Coronary artery (tissue), 2 donors: Measurements from ENCODE around the gene NUP88.
A peak's percentile ranks its signal among the peaks of the same experiment; 100 is the strongest.
"Not testable (repeated sequence)": the region's sequence is repeated elsewhere in the genome, so short reads cannot be mapped to it uniquely, and the experiment has no call there.

Experiments
- DNase-seq: peaks from one replicate; pipeline ENCODE4 v3.0.0-alpha.2; 2017; ENCODE audit warnings: low spot score
- H3K27ac ChIP-seq, 2 donors: fragments of 200-600 bp; sonication (generic); one replicate each; pipeline ENCODE4 v1.5.1; 2016 to 2019
- H3K4me3 ChIP-seq: fragments of 200-600 bp; sonication (generic); 2 replicates; pipeline ENCODE4 v1.5.1; 2016; ENCODE audit warnings: mild to moderate bottlenecking, moderate library complexity
- TF ChIP-seq, protein P1 (sequence below): fragments of 200-600 bp; sonication (generic); IDR thresholded peaks from one replicate; pipeline ENCODE4 v1.5.1; 2019; ENCODE audit warnings: antibody characterized with exemption

The NUP88 gene

DNA sequence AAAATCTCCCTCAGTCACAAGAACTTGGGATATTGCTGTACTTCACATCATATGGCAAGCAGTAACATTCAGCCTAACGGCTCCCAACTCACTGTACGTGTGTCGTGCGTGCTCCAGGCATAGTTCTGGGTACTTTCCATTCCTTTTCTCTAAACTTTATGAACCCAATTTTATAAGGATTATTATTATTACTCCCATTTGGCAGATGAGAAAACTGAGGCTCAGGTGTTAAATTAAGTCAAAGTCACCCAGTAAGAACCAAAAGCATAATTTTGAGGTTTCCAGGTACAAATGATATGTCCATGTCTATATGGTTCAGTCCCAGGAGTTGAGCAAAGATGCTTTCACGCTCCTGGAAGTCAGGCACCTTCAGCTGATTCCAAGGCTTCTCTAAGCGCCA, 24.3 kb upstream of the NUP88 start:
- TF ChIP-seq, protein P1, sequence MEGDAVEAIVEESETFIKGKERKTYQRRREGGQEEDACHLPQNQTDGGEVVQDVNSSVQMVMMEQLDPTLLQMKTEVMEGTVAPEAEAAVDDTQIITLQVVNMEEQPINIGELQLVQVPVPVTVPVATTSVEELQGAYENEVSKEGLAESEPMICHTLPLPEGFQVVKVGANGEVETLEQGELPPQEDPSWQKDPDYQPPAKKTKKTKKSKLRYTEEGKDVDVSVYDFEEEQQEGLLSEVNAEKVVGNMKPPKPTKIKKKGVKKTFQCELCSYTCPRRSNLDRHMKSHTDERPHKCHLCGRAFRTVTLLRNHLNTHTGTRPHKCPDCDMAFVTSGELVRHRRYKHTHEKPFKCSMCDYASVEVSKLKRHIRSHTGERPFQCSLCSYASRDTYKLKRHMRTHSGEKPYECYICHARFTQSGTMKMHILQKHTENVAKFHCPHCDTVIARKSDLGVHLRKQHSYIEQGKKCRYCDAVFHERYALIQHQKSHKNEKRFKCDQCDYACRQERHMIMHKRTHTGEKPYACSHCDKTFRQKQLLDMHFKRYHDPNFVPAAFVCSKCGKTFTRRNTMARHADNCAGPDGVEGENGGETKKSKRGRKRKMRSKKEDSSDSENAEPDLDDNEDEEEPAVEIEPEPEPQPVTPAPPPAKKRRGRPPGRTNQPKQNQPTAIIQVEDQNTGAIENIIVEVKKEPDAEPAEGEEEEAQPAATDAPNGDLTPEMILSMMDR: no peak
- DNase-seq: no peak
- no peak overlapping the region for H3K27ac ChIP-seq
- H3K4me3 ChIP-seq: no peak overlapping the region

DNA sequence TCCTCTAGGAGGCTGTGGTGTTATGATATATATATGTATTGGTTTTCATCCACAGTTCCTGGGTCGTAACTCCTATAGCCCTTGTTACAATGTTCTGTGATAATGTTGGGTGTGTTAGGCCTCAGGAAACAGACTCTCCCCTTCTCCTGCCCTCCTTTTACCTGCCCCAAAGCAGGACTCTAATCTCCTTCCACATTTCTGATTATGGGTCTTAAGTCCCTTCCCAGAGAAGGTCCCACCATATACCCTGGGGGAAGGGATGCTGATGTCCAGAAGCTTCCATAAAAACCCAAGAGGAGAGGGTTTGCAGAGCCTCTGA, 19.9 kb upstream of the NUP88 start:
- Histone ChIP-seq H3K4me3 (peak overlapping the region; percentile 85), H3K27ac (peak overlapping the region; percentile 62 to 75)
- DNase-seq: no peak
- TF ChIP-seq, protein P1: no peak

DNA sequence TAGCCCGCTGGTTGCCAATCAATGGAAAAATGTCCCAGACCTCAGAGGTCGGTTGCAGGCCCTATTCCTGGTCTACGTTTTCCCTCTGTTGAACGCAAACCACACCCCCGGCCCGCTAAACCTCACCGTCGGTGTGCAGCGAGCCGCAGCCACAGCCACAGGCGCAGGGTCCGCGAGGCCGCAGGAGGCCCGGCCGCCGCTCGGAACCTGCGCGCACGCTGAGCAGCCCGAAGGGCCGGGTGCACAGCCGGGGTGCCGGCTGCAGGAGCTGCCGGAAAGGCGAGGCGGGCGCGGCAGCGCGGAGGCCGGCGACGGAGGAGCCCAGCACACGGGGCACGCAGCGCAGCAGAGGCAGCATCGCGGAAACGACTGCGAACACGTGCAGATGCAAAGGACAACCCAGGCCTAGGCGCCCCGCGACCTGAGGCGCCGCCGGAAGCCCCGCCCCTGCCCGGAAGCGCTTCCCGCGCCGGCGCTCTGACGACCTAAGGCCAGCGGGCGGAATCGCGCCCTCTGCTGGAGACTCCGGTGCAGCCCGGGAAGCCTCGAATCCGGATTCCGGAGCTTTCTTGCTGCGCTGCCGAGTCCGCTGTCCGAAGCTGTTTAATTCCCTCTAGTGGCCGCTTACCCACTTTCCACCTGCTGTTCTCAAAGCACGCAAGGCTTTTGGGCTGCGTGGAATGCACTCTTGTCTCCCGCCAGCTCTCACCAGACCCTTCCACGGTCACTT, 19.4 kb upstream of the NUP88 start, which contains the start of gene C1QBP:
TSS of gene C1QBP (minus strand) at position 440 of the 730 bp plus-strand sequence. CDS start at position 358, 82 bp downstream.
- Histone ChIP-seq H3K4me3 (peak within 1 kb of the TSS; percentile 85), H3K27ac (peak within 1 kb of the TSS; percentile 62 to 75)
- DNase-seq: peak; percentile 91
- TF ChIP-seq, protein P1: peak; percentile 100

DNA sequence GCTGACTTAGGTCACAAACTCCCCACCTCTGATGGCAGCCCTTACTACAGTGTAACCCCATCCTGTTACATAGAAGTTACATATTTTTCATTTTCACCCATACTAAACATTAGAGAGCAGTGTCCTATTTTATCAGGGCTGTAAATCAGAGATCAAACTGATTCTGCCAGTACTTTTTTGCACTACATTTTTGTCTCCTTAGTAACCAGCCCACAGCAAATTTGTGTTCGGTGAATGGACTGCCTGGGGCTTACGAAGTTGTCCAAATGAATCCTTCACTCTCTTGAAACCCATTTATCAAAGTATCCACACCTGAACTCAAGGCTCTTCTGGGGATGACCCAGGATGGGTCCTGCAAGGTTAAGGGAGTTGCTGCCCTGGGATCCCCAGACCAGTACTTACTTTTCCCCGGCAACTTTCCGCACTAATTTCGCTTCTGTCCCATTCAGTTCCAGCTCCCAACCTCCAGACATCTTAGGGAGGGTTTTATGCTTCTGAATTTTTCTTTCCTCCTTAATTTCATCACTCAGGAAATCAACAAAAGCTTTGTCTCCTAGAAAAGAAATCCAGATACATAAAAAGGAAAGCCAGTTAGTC, 18.4 kb upstream of the NUP88 start:
- peak overlapping the region; percentile 85 for H3K4me3 ChIP-seq
- TF ChIP-seq, protein P1: no peak
- H3K27ac ChIP-seq: no peak overlapping the region

DNA sequence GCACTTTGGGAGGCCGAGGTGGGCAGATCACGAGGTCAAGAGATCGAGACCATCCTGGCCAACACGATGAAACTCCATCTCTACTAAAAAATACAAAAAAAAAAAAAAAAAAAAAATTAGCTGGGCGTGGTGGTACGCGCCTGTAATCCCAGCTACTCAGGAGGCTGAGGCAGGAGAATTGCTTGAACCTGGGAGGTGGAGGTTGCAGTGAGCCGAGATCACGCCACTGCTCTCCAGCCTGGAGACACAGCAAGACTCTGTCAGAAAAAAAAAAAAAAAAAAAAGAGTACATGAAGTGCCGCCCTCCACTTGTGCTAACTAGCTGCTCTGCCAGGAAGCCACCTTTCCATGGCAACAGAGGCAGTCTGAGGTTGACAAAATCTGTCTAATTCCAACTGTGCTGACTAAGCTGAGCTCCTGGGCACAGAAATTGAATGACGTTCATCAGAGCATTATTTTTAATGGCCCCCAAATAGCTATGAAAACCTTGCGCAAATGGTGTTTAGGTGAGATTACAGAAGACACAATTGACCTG, 16.4 kb upstream of the NUP88 start:
- DNase-seq, H3K4me3 ChIP-seq, H3K27ac ChIP-seq: not testable (repeated sequence)

More for the DNA sequence above, 18.4 kb upstream of the NUP88 start:
- no peak for DNase-seq

DNA sequence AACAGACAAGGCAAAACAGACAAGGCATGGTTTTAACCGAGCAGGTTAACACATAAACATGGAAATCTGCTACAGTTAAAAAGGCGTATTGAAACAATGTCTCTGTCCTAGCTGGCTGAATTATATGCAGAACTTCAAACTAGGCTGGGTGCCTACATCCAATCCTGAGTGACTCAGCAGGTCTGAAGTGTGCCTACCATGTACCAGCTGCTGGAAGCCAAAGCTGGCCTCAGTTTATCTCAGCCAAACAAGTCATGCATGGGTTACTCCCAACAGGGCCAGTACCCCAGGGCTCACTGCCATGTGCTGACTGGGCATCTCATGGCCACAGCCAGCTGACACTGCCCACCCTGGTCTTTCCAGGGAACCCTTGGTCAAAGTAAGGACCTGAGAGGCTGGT, 15.5 kb upstream of the NUP88 start:
- no peak for DNase-seq
- H3K27ac ChIP-seq: no peak overlapping the region
- TF ChIP-seq, protein P1: no peak
- H3K4me3 ChIP-seq: no peak overlapping the region

DNA sequence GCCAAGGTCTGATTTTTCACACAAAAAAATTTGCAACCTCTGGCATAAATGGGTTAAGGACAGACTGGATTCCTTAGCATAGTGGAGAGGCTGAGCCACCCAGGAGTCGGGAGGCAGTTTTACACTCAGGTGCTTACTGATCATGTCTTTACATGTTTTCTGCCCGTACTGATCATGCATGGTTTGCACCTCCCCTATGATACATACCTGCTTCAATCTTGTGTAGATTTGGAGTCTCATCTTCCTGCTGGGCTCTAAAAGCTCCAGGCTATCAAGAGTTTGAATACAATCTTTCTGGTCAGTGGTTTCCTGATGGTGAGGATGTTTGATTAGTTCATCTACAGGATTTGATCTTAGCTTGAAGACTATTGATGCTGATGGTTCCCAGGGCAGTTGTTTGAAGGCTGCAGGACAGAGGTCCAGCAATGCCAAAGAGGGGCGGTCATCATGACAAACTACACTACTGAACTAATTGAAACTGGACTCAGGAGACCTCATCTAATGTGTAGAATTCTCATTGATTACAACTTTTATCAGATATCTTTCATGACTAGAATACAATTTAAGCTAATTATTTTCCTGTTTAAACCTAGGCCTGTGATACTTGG, 12.6 kb upstream of the NUP88 start:
- DNase-seq: no peak
- Histone ChIP-seq H3K27ac (no peak overlapping the region), H3K4me3 (no peak overlapping the region)
- TF ChIP-seq, protein P1: no peak

DNA sequence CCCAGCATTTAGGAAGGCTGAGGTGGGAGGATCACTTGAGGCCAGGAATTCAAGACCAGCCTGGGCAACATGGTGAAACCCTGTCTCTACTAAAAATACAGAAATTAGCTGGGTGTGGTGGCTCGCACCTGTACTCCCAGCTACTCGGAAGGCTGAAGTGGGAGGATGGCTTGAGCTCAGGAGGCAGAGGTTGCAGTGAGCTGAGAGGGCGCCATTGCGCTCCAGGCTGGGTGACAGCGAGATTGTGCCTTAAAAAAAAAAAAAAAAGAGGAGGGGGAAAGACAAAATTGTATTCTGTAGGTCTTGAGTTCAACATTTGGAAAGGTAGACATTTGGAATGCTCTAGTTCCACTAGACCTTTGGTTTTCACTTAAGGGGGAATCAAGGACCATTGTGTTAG, 11.8 kb upstream of the NUP88 start:
- not testable (repeated sequence) for H3K4me3 ChIP-seq, DNase-seq, H3K27ac ChIP-seq
